M059J (cell line): Measurements from ENCODE around the gene COL20A1. TPM values are rescaled to one million over a fixed set of nuclear protein-coding genes. Genes with fewer than 3 reads are reported as not detected.
A peak's percentile ranks its signal among the peaks of the same experiment; 100 is the strongest.

Experiments used
- DNase-seq: peaks from one replicate; pipeline ENCODE4 v3.0.0-alpha.2; 2012; ENCODE audit warnings: low read depth
- total RNA-seq: library from RNA; depleted of rRNA; stranded (reverse); fragments of >200 nt; shearing (Covaris generic); gene quantifications from 2 replicates; pipeline ENCODE4 v1.2.3, GENCODE V29; 2014

Gene COL20A1
- total RNA-seq, 1 experiment from 2014 or later = not detected

GRCh38 chr20:63361519-63362435 lies 68.8 kb downstream of the COL20A1 start:
- no peak for DNase-seq

GRCh38 chr20:63362436-63363009 lies 69.5 kb downstream of the COL20A1 start:
- DNase-seq = no peak

- DNase-seq = no peak
These were observed 70.3 kb downstream of the COL20A1 start for GRCh38 chr20:63363013-63363957.

DNA sequence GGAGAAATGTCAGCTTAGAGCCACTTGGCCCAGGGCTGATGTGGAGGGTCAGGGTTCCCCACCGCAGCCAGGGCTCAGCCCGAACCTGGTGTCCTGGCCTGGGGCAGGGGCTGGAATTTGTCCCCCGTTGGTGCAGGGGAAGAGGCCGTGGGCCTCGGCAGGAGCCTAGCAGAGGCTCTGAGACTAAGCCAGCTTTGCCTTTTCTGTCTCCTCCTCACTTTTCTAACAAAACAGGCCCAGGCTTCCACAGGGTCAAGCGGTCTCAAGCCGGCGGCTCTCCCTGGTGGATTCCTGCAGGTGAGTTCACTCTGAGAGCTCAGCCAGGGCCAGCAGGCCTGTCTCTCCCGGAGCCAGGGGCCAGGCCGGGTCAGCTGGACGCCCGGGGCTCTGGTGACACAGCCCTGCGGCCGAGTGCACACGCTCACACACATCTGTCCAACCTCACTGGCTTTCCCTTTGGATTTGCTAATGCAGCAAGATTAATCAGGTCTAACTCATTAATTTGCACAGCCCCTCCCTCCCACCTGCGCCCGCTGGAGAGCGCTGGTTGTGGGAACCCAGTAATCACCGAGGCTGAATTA lies 71.1 kb downstream of the COL20A1 start:
- peak; percentile 29 for DNase-seq

GRCh38 chr20:63364801-63365585 lies 72.0 kb downstream of the COL20A1 start:
- no peak for DNase-seq

- no peak for DNase-seq
These were observed 72.8 kb downstream of the COL20A1 start for GRCh38 chr20:63365601-63366389.

DNA sequence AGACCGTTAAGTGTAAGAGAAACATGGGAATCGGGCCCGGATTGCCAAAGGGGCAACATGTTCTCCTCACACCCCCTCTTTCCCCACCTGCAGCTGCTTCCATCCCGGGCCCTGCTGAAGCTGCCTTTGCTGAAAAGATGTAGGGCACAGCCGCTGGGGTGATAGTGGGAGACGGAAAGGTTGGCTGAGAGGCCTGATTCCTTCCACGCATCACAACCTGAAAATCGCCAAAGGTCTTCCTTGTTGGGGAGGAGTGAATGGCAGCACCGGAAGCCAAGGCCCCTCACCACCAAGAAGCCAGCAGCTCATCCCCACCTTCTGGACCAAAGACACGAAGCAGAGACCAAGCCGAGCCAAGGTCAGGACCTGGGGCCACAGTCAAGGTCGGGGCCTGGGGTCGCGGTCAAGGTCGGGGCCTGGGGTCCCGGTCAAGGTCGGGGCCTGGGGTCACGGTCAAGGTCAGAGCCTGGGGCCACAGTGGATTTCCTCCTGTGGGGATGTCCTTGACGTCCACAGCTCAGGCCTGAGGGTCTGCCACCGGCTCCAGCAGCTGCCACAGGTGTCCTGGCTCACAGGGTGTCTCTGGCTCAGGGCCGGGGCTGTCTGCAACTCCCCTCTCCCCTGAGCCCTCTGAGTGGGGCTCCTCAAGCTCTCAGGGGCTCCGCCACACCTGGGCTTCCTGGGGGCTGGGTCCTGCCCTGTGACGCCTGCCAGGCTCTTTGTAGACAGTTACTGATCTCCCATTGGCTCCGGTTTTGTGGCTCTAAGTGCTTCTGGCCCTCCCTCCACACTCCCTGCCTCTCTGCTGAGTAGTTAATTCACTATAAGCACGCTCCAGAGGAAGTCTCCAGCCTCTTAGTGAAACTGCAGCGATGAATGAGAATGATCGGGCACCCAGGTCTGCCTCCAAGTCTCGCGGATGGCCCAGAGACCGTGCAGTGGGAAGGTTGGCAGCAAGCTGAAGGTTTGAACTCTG lies 73.7 kb downstream of the COL20A1 start:
- DNase-seq = peak; percentile 20

DNA sequence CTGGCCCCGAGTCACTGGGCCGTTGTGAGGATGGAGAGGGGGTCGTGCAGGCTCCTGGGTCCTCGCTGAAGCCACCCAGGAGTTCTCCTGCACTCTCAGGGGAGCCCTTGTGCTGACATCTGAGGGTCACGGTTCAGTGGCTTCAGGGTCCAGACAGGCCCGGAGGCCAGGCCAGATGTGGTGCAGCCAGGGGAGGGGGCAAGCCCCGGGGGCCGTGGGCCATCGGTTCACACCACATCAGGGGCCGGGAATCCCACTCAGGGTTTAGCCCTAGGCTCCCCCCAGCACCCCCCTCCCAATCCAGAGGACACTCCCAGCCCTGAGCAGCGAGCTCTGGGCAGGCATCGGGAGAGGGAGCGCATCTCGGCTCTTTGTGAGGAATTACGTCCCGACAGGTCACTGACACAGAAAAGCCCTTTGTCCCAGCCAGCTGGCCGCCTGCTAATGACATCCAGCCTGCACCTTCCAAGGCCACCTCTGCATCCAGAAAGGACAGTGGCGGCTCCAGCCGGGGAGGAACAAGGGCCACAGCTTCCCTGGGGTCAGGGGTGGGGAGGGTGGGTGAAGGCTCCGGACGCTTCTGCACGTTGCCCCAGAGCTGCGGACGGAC lies 74.6 kb downstream of the COL20A1 start:
- no peak for DNase-seq

DNA sequence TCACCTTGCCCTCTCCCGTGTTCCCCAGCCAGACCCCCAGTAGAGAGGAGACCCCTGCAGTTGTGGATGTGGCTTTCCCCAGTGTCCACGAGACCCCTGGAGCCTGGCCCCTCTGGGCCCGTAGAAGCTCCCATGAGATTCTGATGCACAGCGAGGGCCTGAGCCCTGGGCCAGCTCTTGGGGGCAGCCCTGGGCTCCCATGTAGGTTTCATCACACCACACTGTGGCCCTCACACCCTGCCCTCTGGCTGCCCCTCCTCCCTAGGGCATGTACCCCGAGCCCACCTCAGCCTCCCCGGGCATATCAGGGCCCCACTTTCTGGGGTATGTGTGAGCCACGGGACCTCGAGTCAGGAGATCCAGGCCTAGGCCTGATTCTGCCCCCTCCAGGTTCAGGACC lies 75.2 kb downstream of the COL20A1 start:
- no peak for DNase-seq

- no peak for DNase-seq
These were observed 76.1 kb downstream of the COL20A1 start for GRCh38 chr20:63369024-63369530.

GRCh38 chr20:63369724-63370617 lies 77.0 kb downstream of the COL20A1 start:
- no peak for DNase-seq

DNA sequence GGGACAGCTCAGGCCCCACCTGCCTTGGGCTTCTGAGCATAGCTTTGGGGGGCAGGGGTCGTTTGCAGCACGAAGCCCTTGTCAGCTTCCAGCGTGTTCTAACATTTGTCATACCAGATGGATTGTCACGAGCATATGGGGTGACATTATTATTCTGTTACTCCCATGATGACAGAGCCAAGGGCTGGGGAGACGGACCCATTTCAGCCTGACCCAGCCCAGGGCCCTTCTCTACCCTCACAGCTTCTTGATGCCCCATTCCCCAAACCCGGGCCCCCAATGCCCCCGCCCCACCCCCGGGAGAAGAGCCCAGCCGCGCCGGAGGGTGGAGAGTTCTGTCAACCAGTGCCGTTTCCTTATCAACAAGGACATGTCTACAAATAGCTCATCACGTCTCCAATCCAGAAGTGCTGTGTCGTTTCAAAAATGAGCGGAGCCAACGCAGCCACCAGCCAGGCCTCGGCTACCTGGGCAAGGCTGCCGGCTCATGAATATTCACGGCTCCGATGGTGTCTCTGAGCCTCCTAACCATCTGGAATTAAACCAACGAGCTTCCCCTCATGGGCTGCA lies 77.7 kb downstream of the COL20A1 start:
- no peak for DNase-seq

DNA sequence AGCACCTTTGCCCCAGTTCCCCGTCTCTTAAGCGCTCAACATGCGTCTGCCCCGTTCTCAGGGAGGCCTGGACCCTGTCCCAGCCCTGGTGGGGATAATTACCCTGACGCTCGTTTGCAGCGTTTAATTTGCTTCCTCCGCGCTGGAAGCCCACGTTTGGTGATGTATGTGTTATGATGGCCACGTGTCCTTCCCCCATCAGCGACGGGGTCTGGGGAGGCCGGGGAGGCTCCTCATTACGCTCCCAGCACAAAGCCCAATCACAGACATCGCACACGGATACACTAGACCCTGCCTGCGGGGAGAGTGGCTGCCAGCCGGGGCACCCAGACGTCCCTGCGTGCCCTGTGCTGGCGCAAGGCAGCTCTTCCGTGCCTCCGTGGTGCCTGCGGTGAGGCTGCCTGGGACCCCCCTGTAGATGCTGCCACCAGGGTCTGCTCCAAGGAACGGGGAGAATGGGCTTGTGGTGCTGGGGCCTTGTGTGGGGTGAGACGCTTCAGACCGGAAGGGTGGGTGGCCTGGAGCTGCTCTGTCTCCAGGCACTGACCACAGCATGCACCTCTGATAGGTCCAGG lies 78.4 kb downstream of the COL20A1 start:
- DNase-seq = no peak

DNA sequence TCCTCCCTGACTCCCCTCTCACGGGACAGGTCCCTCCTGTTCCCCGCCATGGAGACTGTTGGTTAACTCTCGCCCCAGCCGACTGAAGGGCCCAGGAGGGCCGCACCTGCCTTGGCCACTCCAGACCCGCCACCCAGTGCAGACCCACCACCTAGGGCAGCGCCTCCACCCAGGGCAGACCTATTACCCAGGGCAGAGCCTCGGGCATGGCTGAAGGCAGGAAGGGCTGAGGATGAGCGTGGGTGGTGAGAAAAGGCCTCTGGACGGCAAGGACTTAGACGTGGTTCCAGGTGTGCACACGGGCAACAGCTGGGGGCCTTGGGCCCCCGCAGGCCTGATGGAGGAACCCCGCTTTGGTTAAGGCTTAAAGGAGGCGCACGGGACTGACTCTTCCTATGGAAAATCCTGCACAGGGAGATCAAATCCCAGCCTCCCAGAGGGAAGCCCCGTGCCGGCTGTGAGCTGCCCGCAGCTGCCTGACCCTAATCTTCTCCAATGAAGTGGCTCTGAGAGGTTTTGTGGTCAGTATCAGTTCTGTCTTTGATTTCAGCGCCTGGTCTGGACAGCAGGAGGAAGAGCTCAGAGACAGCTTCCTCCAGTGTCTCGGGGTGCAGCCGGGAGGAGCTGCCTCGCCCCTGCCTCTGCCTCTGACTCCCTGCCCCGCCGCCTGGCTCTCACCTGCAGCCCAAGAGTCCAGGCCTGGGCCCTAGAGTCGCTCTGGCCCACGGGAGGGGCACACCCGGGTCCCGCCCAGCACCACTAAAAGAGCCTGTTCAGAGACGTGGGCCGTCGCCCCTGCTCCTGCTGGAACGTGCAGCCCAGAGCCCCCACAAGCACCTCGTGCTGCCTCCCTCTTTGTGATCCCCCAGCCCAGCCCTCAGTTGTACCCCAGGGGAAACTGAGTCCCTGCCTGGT lies 80.2 kb downstream of the COL20A1 start:
- DNase-seq = no peak

GRCh38 chr20:63373996-63374395 lies 81.0 kb downstream of the COL20A1 start:
- DNase-seq = no peak
